HEK293 (cell line): ENCODE results near the gene ATP4A.

Source experiments
- HOXA7 ChIP-seq: sonication (generic); formaldehyde crosslinking; IDR thresholded peaks from 2 replicates; pipeline ENCODE4 v1.8.1; 2022; ENCODE audit warnings: missing genetic modification reagents, borderline replicate concordance
- ZNF10 ChIP-seq: fragments of 450-650 bp; formaldehyde crosslinking; IDR thresholded peaks from 2 replicates; pipeline ENCODE4 v1.5.1; 2017; ENCODE audit warnings: missing biosample characterization, missing genetic modification characterization
- ZNF175 ChIP-seq: fragments of 450-650 bp; formaldehyde crosslinking; IDR thresholded peaks from 2 replicates; pipeline ENCODE4 v1.5.1; 2016; ENCODE audit warnings: missing biosample characterization, missing genetic modification characterization
- ZNF416 ChIP-seq: fragments of 450-650 bp; formaldehyde crosslinking; IDR thresholded peaks from 2 replicates; pipeline ENCODE4 v1.5.1; 2016; ENCODE audit warnings: missing biosample characterization, missing genetic modification characterization
- ZNF426 ChIP-seq: fragments of 450-650 bp; formaldehyde crosslinking; IDR thresholded peaks from 2 replicates; pipeline ENCODE4 v1.5.1; 2017; ENCODE audit warnings: missing biosample characterization, missing genetic modification characterization, mild to moderate bottlenecking, inconsistent platforms, moderate library complexity
- ZNF530 ChIP-seq: fragments of 450-650 bp; formaldehyde crosslinking; IDR thresholded peaks from 2 replicates; pipeline ENCODE4 v1.5.1; 2016; ENCODE audit warnings: low read depth, missing biosample characterization, missing genetic modification characterization
- ZNF626 ChIP-seq: fragments of 450-650 bp; sonication (Bioruptor Pico); formaldehyde crosslinking; IDR thresholded peaks from 2 replicates; pipeline ENCODE4 v1.5.1; 2018; ENCODE audit warnings: missing biosample characterization, missing genetic modification characterization, inconsistent platforms
- ZNF660 ChIP-seq: fragments of 450-650 bp; IDR thresholded peaks from 2 replicates; pipeline ENCODE4 v1.5.1; 2018; ENCODE audit warnings: missing biosample characterization, mild to moderate bottlenecking, missing genetic modification characterization
- ZNF707 ChIP-seq: fragments of 450-650 bp; formaldehyde crosslinking; IDR thresholded peaks from 2 replicates; pipeline ENCODE4 v1.5.1; 2016; ENCODE audit warnings: missing biosample characterization, missing genetic modification characterization
- TF ChIP-seq, protein P1 (sequence below): fragments of 450-650 bp; formaldehyde crosslinking; IDR thresholded peaks from 2 replicates; pipeline ENCODE4 v1.5.1; 2016; ENCODE audit warnings: missing biosample characterization, missing genetic modification characterization
- TF ChIP-seq, protein P2 (sequence below): fragments of 450-650 bp; formaldehyde crosslinking; IDR thresholded peaks from 2 replicates; pipeline ENCODE4 v1.5.1; 2016; ENCODE audit warnings: missing biosample characterization, missing genetic modification characterization

DNA sequence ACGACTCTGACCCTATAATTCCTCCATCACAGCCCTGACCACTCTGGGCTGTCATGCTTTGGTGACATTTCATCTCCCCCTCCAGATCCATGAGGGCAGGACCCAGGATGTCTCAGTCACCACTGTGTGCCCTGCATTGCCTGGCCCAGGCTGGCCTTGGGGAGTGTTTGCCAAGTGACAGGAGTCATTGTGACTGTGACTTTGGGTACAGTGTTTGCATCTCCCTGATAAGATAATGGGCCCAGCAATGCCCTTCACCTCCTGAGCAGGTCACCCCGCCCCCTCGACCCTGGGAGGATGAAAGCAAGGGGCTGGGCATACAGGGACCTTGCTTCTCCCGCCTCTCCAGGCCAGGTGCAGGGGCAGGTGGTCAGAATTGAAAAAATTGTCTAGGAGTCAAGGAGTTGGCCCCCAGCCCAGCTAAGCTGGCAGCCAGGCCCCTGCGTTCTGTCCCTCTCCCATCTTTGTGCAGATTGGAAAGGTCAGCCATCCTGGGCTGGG lies 5.9 kb upstream of the ATP4A start:
- TF ChIP-seq ZNF10 (tag by site-specific recombination) (no peak), ZNF416 (tag by site-specific recombination) (no peak), ZNF175 (no peak), ZNF707 (tag by site-specific recombination) (no peak), HOXA7 (CRISPR knock-in tag) (no peak), ZNF530 (tag by site-specific recombination) (no peak), ZNF426 (tag by site-specific recombination) (no peak), ZNF626 (tag by site-specific recombination) (no peak), ZNF660 (tag by site-specific recombination) (no peak)
- TF ChIP-seq, protein P1, sequence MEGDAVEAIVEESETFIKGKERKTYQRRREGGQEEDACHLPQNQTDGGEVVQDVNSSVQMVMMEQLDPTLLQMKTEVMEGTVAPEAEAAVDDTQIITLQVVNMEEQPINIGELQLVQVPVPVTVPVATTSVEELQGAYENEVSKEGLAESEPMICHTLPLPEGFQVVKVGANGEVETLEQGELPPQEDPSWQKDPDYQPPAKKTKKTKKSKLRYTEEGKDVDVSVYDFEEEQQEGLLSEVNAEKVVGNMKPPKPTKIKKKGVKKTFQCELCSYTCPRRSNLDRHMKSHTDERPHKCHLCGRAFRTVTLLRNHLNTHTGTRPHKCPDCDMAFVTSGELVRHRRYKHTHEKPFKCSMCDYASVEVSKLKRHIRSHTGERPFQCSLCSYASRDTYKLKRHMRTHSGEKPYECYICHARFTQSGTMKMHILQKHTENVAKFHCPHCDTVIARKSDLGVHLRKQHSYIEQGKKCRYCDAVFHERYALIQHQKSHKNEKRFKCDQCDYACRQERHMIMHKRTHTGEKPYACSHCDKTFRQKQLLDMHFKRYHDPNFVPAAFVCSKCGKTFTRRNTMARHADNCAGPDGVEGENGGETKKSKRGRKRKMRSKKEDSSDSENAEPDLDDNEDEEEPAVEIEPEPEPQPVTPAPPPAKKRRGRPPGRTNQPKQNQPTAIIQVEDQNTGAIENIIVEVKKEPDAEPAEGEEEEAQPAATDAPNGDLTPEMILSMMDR (tag by site-specific recombination), result no peak
- TF ChIP-seq, protein P2, sequence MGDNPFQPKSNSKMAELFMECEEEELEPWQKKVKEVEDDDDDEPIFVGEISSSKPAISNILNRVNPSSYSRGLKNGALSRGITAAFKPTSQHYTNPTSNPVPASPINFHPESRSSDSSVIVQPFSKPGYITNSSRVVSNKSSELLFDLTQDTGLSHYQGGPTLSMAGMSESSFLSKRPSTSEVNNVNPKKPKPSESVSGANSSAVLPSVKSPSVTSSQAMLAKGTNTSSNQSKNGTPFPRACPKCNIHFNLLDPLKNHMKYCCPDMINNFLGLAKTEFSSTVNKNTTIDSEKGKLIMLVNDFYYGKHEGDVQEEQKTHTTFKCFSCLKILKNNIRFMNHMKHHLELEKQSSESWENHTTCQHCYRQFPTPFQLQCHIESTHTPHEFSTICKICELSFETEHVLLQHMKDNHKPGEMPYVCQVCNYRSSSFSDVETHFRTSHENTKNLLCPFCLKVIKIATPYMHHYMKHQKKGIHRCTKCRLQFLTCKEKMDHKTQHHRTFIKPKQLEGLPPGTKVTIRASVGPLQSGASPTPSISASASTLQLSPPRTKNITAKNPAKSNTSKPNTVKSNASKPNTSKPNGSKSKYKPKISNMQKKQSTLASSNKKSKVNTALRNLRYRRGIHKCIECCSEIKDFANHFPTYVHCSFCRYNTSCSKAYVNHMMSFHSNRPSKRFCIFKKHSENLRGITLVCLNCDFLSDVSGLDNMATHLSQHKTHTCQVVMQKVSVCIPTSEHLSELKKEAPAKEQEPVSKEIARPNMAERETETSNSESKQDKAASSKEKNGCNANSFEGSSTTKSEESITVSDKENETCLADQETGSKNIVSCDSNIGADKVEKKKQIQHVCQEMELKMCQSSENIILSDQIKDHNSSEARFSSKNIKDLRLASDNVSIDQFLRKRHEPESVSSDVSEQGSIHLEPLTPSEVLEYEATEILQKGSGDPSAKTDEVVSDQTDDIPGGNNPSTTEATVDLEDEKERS (tag by site-specific recombination), result no peak
